NCI-H1436 treated with DMSO at 0.1 percent for 48 hours (cell line): ENCODE results near the gene CNGA4.
"Not testable (repeated sequence)": the region's sequence is repeated elsewhere in the genome, so short reads cannot be mapped to it uniquely, and the experiment has no call there.

ENCODE experiments used
- DNase-seq: peaks from one replicate; lab custom pipeline; 2025; lab: John Stamatoyannopoulos, UW

CNGA4 gene

GRCh38 chr11:6225896-6226295, 13.0 kb upstream of the CNGA4 start:
- no peak for DNase-seq

GRCh38 chr11:6228520-6228919, 10.4 kb upstream of the CNGA4 start:
- no peak for DNase-seq

GRCh38 chr11:6229911-6230310, 9.0 kb upstream of the CNGA4 start:
- no peak for DNase-seq

DNA sequence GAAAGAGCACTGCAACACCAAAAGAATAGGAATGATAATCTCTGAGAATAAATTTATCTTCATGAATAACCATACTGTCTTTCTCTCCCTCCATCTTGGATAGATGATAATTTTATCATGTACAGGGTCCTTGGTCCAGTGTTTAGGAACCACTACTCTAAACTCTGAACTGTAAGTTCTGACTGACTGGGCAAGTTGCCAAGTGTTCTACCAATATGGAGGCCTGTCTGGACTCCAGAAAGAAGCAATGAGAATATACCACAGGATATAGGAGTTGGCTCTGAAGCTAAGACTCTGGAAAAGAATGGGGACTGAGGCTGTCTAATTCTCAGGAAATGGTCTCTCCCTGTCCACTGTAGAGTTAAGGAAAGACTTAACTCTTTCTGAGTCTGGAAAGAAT, 6.0 kb upstream of the CNGA4 start:
- DNase-seq = no peak

- DNase-seq = no peak
Observed at GRCh38 chr11:6233984-6234386, 4.9 kb upstream of the CNGA4 start.

- peak; percentile 99 for DNase-seq
Observed at GRCh38 chr11:6234387-6235107, 4.3 kb upstream of the CNGA4 start, which contains the start of gene FHIP1B. TSS of gene FHIP1B (minus strand) at chr11:6234636. CDS start at chr11:6224516, 10,120 bp downstream.

DNA sequence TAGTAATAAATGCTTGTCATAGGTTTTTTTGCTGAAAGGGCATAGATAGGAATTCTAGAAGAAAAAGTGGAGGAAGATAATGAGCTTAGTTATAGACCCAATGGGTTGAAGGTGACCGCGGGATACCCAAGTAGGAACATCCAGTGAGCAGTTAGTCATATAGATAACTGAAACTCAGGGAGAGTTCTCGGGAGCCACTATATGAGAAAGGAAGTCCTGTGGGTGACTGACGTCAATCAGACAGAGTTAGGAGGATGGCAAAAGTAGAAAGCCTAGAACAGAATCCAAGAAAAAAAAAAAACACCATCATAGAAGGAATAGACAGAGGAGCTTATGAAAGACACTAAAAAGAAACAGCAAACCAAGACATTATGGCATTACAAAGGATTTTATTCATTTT, 1.6 kb upstream of the CNGA4 start:
- no peak for DNase-seq

GRCh38 chr11:6237761-6238302, 1.1 kb upstream of the CNGA4 start:
- DNase-seq = peak; percentile 62

DNA sequence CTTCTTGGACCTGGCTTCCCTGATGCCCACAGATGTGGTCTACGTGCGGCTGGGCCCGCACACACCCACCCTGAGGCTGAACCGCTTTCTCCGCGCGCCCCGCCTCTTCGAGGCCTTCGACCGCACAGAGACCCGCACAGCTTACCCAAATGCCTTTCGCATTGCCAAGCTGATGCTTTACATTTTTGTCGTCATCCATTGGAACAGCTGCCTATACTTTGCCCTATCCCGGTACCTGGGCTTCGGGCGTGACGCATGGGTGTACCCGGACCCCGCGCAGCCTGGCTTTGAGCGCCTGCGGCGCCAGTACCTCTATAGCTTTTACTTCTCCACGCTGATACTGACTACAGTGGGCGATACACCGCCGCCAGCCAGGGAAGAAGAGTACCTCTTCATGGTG, 1.2 kb downstream of the CNGA4 start:
- no peak for DNase-seq

GRCh38 chr11:6240781-6241180, 1.9 kb downstream of the CNGA4 start:
- no peak for DNase-seq

DNA sequence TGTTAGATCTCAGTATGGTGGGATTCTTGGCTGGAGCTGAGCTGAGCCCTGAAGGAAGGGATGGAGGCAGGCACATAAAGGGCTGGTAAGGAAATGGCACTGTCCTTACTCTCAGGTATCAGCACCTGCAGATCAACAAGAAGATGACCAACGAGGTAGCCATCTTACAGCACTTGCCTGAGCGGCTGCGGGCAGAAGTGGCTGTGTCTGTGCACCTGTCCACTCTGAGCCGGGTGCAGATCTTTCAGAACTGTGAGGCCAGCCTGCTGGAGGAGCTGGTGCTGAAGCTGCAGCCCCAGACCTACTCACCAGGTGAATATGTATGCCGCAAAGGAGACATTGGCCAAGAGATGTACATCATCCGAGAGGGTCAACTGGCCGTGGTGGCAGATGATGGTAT, 2.4 kb downstream of the CNGA4 start:
- DNase-seq = no peak

GRCh38 chr11:6245536-6245935, 6.6 kb downstream of the CNGA4 start:
- DNase-seq = no peak

DNA sequence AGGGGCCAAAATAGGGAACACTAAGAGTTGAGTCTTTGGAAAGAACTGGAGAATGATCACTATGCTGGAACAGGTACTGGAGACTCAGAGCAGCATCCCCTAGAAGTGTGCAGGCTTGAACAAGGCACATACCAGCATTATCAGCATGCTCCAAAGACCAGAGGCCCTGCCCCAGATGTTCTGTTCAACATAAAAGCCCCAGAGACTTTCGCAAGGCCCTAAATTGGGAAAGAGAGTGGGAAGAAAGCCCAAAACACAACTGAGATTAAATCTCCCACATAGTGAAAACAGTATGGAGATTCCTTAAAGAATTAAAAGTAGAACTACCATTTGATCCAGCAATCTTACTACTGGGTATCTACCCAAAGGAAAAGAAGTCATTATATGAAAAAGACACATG, 9.4 kb downstream of the CNGA4 start:
- DNase-seq = no peak

DNA sequence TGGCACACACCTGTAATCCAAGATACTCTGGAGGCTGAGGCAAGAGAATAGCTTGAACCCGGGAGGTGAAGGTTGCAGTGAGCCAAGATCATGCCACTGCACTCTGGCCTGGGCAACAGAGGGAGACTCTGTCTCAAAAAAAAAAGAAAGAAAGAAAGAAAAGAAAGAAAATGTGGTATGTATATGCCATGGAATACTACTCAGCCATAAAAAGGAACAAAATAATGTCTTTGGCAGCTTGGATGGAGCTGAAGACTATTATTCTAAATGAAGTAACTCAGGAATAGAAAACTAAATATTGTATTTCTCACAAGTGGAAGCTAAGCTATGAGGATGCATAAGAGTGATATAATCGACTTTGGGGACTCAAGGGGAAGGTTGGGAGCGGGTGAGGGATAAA, 10.0 kb downstream of the CNGA4 start:
- not testable (repeated sequence) for DNase-seq

DNA sequence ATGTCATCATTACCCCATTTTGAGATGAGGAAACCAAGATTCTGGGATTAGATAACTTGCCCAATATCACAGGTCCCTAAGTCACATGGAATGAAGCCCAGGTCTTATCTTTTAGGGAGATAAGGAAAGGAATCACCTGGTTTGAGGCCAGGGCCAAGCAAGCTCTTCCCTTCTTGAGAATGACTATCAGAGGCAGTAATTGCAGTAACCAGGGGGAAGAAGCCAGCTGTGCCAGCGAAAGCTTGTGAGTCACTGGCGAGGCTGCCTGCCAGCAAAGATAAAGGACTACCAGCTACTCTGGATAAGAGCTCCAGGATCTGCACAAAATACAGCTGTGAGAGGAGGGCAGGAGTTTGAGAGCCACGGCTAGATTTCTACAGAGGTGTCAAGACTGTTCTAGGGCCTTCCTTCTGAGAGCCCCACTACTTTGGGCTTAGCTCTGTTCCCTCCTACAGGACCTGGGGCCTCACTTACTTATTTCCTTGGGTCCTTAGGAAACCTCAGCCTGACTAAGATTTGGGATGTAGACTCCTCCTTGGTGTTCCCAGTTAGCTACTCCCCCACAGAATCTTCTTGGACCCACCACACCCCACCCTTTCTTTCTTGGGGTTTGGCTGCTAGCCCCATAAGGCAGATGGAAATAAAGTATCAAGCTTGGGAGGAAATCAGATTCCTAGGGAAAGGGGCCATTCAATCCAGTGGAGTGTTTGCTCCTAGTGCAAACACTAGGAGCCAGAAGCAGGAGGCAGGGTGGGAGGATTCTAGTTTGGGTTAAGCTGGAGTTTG, 11.1 kb downstream of the CNGA4 start:
- DNase-seq = no peak

- no peak for DNase-seq
Observed at GRCh38 chr11:6251120-6251733, 12.3 kb downstream of the CNGA4 start.

GRCh38 chr11:6251990-6252473, 13.1 kb downstream of the CNGA4 start:
- DNase-seq = no peak

GRCh38 chr11:6253197-6253596, 14.3 kb downstream of the CNGA4 start:
- no peak for DNase-seq

GRCh38 chr11:6258141-6258540, 19.3 kb downstream of the CNGA4 start:
- DNase-seq = no peak

- no peak for DNase-seq
Observed at GRCh38 chr11:6258571-6259081, 19.7 kb downstream of the CNGA4 start.

DNA sequence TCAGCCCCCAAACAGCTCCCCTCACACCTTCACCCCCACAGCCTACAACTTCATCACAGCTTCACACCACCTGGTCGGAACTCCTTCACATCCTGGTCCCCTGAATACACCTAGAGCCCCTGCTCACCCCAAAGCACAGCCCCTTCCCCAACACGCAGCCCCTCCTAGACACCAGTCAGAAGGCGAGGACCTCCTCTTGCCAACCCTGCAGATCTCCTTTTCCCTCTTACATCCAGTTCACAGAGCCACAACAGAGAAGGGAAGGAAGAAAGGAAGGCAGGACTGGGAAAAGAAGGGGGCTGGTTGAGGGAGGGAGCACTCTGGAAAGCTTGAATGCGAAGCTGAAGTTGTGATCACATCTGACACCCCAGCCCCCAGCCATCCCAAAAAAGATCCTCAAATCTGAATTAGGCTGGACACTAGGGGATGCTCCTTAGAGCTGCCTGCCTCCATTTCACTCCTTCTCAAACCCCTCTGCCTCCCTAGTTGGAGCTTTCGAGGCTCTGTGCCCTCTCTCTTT, 21.4 kb downstream of the CNGA4 start:
- DNase-seq = no peak

- DNase-seq = no peak
Observed at GRCh38 chr11:6263662-6264061, 24.8 kb downstream of the CNGA4 start.
